ENCODE data around the gene NR2C2. TPM values are rescaled to one million over a fixed set of nuclear protein-coding genes. Genes with fewer than 3 reads are reported as not detected.

Gene NR2C2
- total RNA-seq, 1 experiment from 2014 or later, result 46.8 TPM

- Histone ChIP-seq H3K4me1 (ENCODE audit: low read length) (peaks cover 18% of the 10 kb centered on the region), H3K9me2 (replicated peaks; ENCODE audit: insufficient read depth, low read length) (no peaks in the 10 kb centered on the region), H2AFZ (ENCODE audit: low read length) (peak within 1 kb of the TSS; percentile 87), H3K4me3 (ENCODE audit: low read length) (peak within 1 kb of the TSS; percentile 86), H3K9me3 (ENCODE audit: low read length) (no peaks in the 10 kb centered on the region), H3K79me2 (ENCODE audit: low read length) (peaks cover 32% of the 10 kb centered on the region), H3K9ac (ENCODE audit: low read length) (peak within 1 kb of the TSS; percentile 96), H4K20me1 (ENCODE audit: insufficient read depth, low read depth, low read length) (peaks cover 17% of the 10 kb centered on the region), H3K4me2 (ENCODE audit: low read depth, low read length, poor library complexity, severe bottlenecking) (peak within 1 kb of the TSS; percentile 79), H3K27ac (ENCODE audit: low read length) (peak within 1 kb of the TSS; percentile 66), H3K27me3 (ENCODE audit: low read length) (no peaks in the 10 kb centered on the region), H3K36me3 (ENCODE audit: insufficient read depth, low read length) (peaks cover 9% of the 10 kb centered on the region; the same call in 1 of the 2 replicates)
- peak; percentile 97 for DNase-seq
Measured at GRCh38 chr3:15064835-15065549, 117.6 kb downstream of the NR2C2 start, which contains the start of gene MRPS25. Gene MRPS25, minus strand, starts transcription at chr3:15065315. Its CDS starts 121 bp downstream, at chr3:15065194.

GRCh38 chr3:15065550-15066007, 118.2 kb downstream of the NR2C2 start:
- Histone ChIP-seq H3K79me2 (ENCODE audit: low read length) (peaks cover 29% of the 10 kb centered on the region), H3K9me2 (replicated peaks; ENCODE audit: insufficient read depth, low read length) (no peaks in the 10 kb centered on the region), H3K27ac (ENCODE audit: low read length) (no peak overlapping the region), H3K9ac (ENCODE audit: low read length) (peak overlapping the region; percentile 96), H2AFZ (ENCODE audit: low read length) (peak overlapping the region; percentile 87), H3K4me1 (ENCODE audit: low read length) (peaks cover 18% of the 10 kb centered on the region), H3K4me3 (ENCODE audit: low read length) (peak overlapping the region; percentile 86), H3K4me2 (ENCODE audit: low read depth, low read length, poor library complexity, severe bottlenecking) (peak overlapping the region; percentile 79), H3K36me3 (ENCODE audit: insufficient read depth, low read length) (peaks cover 9% of the 10 kb centered on the region; the same call in 1 of the 2 replicates), H3K27me3 (ENCODE audit: low read length) (no peaks in the 10 kb centered on the region), H4K20me1 (ENCODE audit: insufficient read depth, low read depth, low read length) (peaks cover 17% of the 10 kb centered on the region), H3K9me3 (ENCODE audit: low read length) (no peaks in the 10 kb centered on the region)
- DNase-seq, result no peak

GRCh38 chr3:15066467-15066866, 119.1 kb downstream of the NR2C2 start:
- DNase-seq, result no peak
- Histone ChIP-seq H3K79me2 (ENCODE audit: low read length) (peaks cover 24% of the 10 kb centered on the region), H2AFZ (ENCODE audit: low read length) (no peak overlapping the region), H3K27ac (ENCODE audit: low read length) (no peak overlapping the region), H4K20me1 (ENCODE audit: insufficient read depth, low read depth, low read length) (peaks cover 17% of the 10 kb centered on the region), H3K9me3 (ENCODE audit: low read length) (no peaks in the 10 kb centered on the region), H3K27me3 (ENCODE audit: low read length) (no peaks in the 10 kb centered on the region), H3K9ac (ENCODE audit: low read length) (no peak overlapping the region), H3K9me2 (replicated peaks; ENCODE audit: insufficient read depth, low read length) (no peaks in the 10 kb centered on the region), H3K36me3 (ENCODE audit: insufficient read depth, low read length) (peaks cover 9% of the 10 kb centered on the region; the same call in 1 of the 2 replicates), H3K4me2 (ENCODE audit: low read depth, low read length, poor library complexity, severe bottlenecking) (no peak overlapping the region), H3K4me3 (ENCODE audit: low read length) (no peak overlapping the region), H3K4me1 (ENCODE audit: low read length) (peaks cover 18% of the 10 kb centered on the region)

GRCh38 chr3:15069441-15069840, 122.1 kb downstream of the NR2C2 start:
- no peak for DNase-seq
- no peaks in the 10 kb centered on the region for H3K9me2 ChIP-seq (replicated peaks; ENCODE audit: insufficient read depth, low read length)
- H3K4me2 ChIP-seq (ENCODE audit: low read depth, low read length, poor library complexity, severe bottlenecking), result no peak overlapping the region
- H2AFZ ChIP-seq (ENCODE audit: low read length), result no peak overlapping the region
- peaks cover 5% of the 10 kb centered on the region for H3K4me1 ChIP-seq (ENCODE audit: low read length)
- no peak overlapping the region for H3K27ac ChIP-seq (ENCODE audit: low read length)
- H3K79me2 ChIP-seq (ENCODE audit: low read length), result peaks cover 7% of the 10 kb centered on the region
- no peak overlapping the region for H3K4me3 ChIP-seq (ENCODE audit: low read length)
- no peaks in the 10 kb centered on the region for H3K27me3 ChIP-seq (ENCODE audit: low read length)
- H3K36me3 ChIP-seq (ENCODE audit: insufficient read depth, low read length), result no peaks in the 10 kb centered on the region
- H3K9me3 ChIP-seq (ENCODE audit: low read length), result no peaks in the 10 kb centered on the region
- peaks cover under 1% of the 10 kb centered on the region; the same call in 1 of the 2 replicates for H4K20me1 ChIP-seq (ENCODE audit: insufficient read depth, low read depth, low read length)
- H3K9ac ChIP-seq (ENCODE audit: low read length), result no peak overlapping the region

- Histone ChIP-seq H3K9me3 (ENCODE audit: low read length) (no peaks in the 10 kb centered on the region), H3K79me2 (ENCODE audit: low read length) (no peaks in the 10 kb centered on the region), H2AFZ (ENCODE audit: low read length) (no peak overlapping the region), H3K27ac (ENCODE audit: low read length) (no peak overlapping the region), H3K4me2 (ENCODE audit: low read depth, low read length, poor library complexity, severe bottlenecking) (no peak overlapping the region), H3K4me1 (ENCODE audit: low read length) (no peaks in the 10 kb centered on the region), H3K36me3 (ENCODE audit: insufficient read depth, low read length) (peaks cover 10% of the 10 kb centered on the region; the same call in 1 of the 2 replicates), H3K9me2 (replicated peaks; ENCODE audit: insufficient read depth, low read length) (no peaks in the 10 kb centered on the region), H3K27me3 (ENCODE audit: low read length) (no peaks in the 10 kb centered on the region), H4K20me1 (ENCODE audit: insufficient read depth, low read depth, low read length) (no peaks in the 10 kb centered on the region), H3K9ac (ENCODE audit: low read length) (no peak overlapping the region), H3K4me3 (ENCODE audit: low read length) (no peak overlapping the region)
- no peak for DNase-seq
Measured at GRCh38 chr3:15071699-15072098, 124.3 kb downstream of the NR2C2 start.

GRCh38 chr3:15074500-15074899, 127.1 kb downstream of the NR2C2 start:
- Histone ChIP-seq H3K27me3 (ENCODE audit: low read length) (no peaks in the 10 kb centered on the region), H3K4me1 (ENCODE audit: low read length) (no peaks in the 10 kb centered on the region), H2AFZ (ENCODE audit: low read length) (no peak overlapping the region), H3K79me2 (ENCODE audit: low read length) (no peaks in the 10 kb centered on the region), H3K27ac (ENCODE audit: low read length) (no peak overlapping the region), H3K36me3 (ENCODE audit: insufficient read depth, low read length) (peaks cover 27% of the 10 kb centered on the region), H3K4me2 (ENCODE audit: low read depth, low read length, poor library complexity, severe bottlenecking) (no peak overlapping the region), H3K9ac (ENCODE audit: low read length) (no peak overlapping the region), H4K20me1 (ENCODE audit: insufficient read depth, low read depth, low read length) (no peaks in the 10 kb centered on the region), H3K9me3 (ENCODE audit: low read length) (no peaks in the 10 kb centered on the region), H3K9me2 (replicated peaks; ENCODE audit: insufficient read depth, low read length) (no peaks in the 10 kb centered on the region), H3K4me3 (ENCODE audit: low read length) (no peak overlapping the region)
- DNase-seq, result no peak

- Histone ChIP-seq H3K9me2 (replicated peaks; ENCODE audit: insufficient read depth, low read length) (no peaks in the 10 kb centered on the region), H3K79me2 (ENCODE audit: low read length) (no peaks in the 10 kb centered on the region), H3K27ac (ENCODE audit: low read length) (no peak overlapping the region), H3K9me3 (ENCODE audit: low read length) (no peaks in the 10 kb centered on the region), H2AFZ (ENCODE audit: low read length) (no peak overlapping the region), H4K20me1 (ENCODE audit: insufficient read depth, low read depth, low read length) (no peaks in the 10 kb centered on the region), H3K36me3 (ENCODE audit: insufficient read depth, low read length) (peaks cover 56% of the 10 kb centered on the region), H3K27me3 (ENCODE audit: low read length) (no peaks in the 10 kb centered on the region), H3K4me1 (ENCODE audit: low read length) (no peaks in the 10 kb centered on the region), H3K9ac (ENCODE audit: low read length) (no peak overlapping the region), H3K4me3 (ENCODE audit: low read length) (no peak overlapping the region), H3K4me2 (ENCODE audit: low read depth, low read length, poor library complexity, severe bottlenecking) (no peak overlapping the region)
- DNase-seq, result peak; percentile 22
Measured at GRCh38 chr3:15079091-15079490, 131.7 kb downstream of the NR2C2 start.

- no peak overlapping the region for H3K27ac ChIP-seq (ENCODE audit: low read length)
- H3K9me2 ChIP-seq (replicated peaks; ENCODE audit: insufficient read depth, low read length), result no peaks in the 10 kb centered on the region
- H3K9me3 ChIP-seq (ENCODE audit: low read length), result no peaks in the 10 kb centered on the region
- no peak overlapping the region for H3K4me2 ChIP-seq (ENCODE audit: low read depth, low read length, poor library complexity, severe bottlenecking)
- H3K79me2 ChIP-seq (ENCODE audit: low read length), result no peaks in the 10 kb centered on the region
- H4K20me1 ChIP-seq (ENCODE audit: insufficient read depth, low read depth, low read length), result no peaks in the 10 kb centered on the region
- no peak overlapping the region for H2AFZ ChIP-seq (ENCODE audit: low read length)
- H3K4me3 ChIP-seq (ENCODE audit: low read length), result no peak overlapping the region
- no peaks in the 10 kb centered on the region for H3K27me3 ChIP-seq (ENCODE audit: low read length)
- no peak for DNase-seq
- H3K36me3 ChIP-seq (ENCODE audit: insufficient read depth, low read length), result peaks cover 61% of the 10 kb centered on the region
- H3K9ac ChIP-seq (ENCODE audit: low read length), result no peak overlapping the region
- H3K4me1 ChIP-seq (ENCODE audit: low read length), result no peaks in the 10 kb centered on the region
Measured at GRCh38 chr3:15081960-15082664, 134.7 kb downstream of the NR2C2 start.

All from Karpas-422 (cell line).